CD4-positive, alpha-beta T cell (primary cell): ENCODE data around the gene SORL1-AS1.
A peak's percentile ranks its signal among the peaks of the same experiment; 100 is the strongest.

Experiments
- ATAC-seq: fragments of 200-7000 bp; cut with Tn5 transposase; one replicate; pipeline ENCODE4 v1.10.0; 2022; ENCODE audit warnings: mild to moderate bottlenecking; ENCODE audit not compliant: poor library complexity
- CTCF ChIA-PET: fragments of 350-600 bp; sonication (Branson Sonifier 250); formaldehyde crosslinking; loops from one replicate; lab custom pipeline; 2021; ENCODE audit warnings: antibody characterized with exemption, inconsistent platforms; lab: Charles Lee
- POLR2A ChIA-PET: fragments of 350-600 bp; sonication (Branson Sonifier 250); formaldehyde crosslinking; loops from one replicate; lab custom pipeline; 2021; ENCODE audit warnings: antibody characterized with exemption, inconsistent platforms; lab: Charles Lee
- DNase-seq, 14 experiments: peaks; one replicate each; pipeline ENCODE4 v3.0.0-alpha.2; 2013 to 2020; ENCODE audit warnings: mixed read lengths in 2 of 14
- H3K27ac ChIP-seq, 2 donors: one replicate each; pipeline versions ENCODE4 v1.5.1 to v1.7.0; 2013; ENCODE audit warnings: low read length in 2 of 2, low read depth in 1 of 2, mild to moderate bottlenecking in 1 of 2
- H3K27me3 ChIP-seq, 2 experiments: 1 replicate in 1 of 2; 2 replicates in 1 of 2; pipeline versions ENCODE4 v1.6.1 to v1.7.0; 2013; ENCODE audit warnings: low read length in 2 of 2, control low read depth in 1 of 2, mild to moderate bottlenecking in 1 of 2, moderate library complexity in 1 of 2; ENCODE audit not compliant: insufficient read depth in 2 of 2, control insufficient read depth in 1 of 2
- H3K36me3 ChIP-seq: one replicate; pipeline ENCODE4 v1.6.1; 2013; ENCODE audit warnings: low read length, control low read depth; ENCODE audit not compliant: insufficient read depth
- H3K4me1 ChIP-seq: one replicate; pipeline ENCODE4 v1.6.1; 2013; ENCODE audit warnings: low read length, control low read depth; ENCODE audit not compliant: insufficient read depth
- H3K4me3 ChIP-seq: one replicate; pipeline ENCODE4 v1.5.1; 2013; ENCODE audit warnings: mild to moderate bottlenecking, low read length, moderate library complexity
- H3K9me3 ChIP-seq, 2 experiments: 1 replicate in 1 of 2; 2 replicates in 1 of 2; pipeline versions ENCODE4 v1.6.1 to v1.7.0; 2013; ENCODE audit warnings: low read length in 2 of 2, mild to moderate bottlenecking in 2 of 2, control low read depth in 1 of 2, moderate library complexity in 1 of 2; ENCODE audit not compliant: control insufficient read depth in 1 of 2, insufficient read depth in 1 of 2
- H3K27ac Mint-ChIP-seq: one replicate; pipeline ENCODE4 v1.8.0; 2020; ENCODE audit warnings: mixed read lengths
- H3K27me3 Mint-ChIP-seq: one replicate; pipeline ENCODE4 v1.8.0; 2021; ENCODE audit warnings: mixed read lengths
- H3K36me3 Mint-ChIP-seq: one replicate; pipeline ENCODE4 v1.8.0; 2021; ENCODE audit warnings: low read depth, mixed read lengths
- H3K4me1 Mint-ChIP-seq: one replicate; pipeline ENCODE4 v1.8.0; 2021; ENCODE audit warnings: low read depth, mixed read lengths
- H3K4me3 Mint-ChIP-seq: one replicate; pipeline ENCODE4 v1.8.0; 2020; ENCODE audit warnings: mild to moderate bottlenecking, mixed read lengths
- H3K9me3 Mint-ChIP-seq: one replicate; pipeline ENCODE4 v1.8.0; 2020; ENCODE audit warnings: mixed read lengths
- intact Hi-C, 2 experiments: fragments of 100-400 bp; cut with DNase I in 1 of 2; cut with micrococcal nuclease in 1 of 2; formaldehyde crosslinking; loops; one replicate each; pipeline versions ENCODE4 v1.15.1 to v1.9.0; 2023 to 2025; cut with DNase I, micrococcal nuclease
- TF ChIP-seq, protein P1 (sequence below): fragments of 200-600 bp; IDR thresholded peaks from one replicate; pipeline ENCODE4 v1.8.0; 2022; ENCODE audit warnings: antibody characterized with exemption, mild to moderate bottlenecking

The SORL1-AS1 gene

DNA sequence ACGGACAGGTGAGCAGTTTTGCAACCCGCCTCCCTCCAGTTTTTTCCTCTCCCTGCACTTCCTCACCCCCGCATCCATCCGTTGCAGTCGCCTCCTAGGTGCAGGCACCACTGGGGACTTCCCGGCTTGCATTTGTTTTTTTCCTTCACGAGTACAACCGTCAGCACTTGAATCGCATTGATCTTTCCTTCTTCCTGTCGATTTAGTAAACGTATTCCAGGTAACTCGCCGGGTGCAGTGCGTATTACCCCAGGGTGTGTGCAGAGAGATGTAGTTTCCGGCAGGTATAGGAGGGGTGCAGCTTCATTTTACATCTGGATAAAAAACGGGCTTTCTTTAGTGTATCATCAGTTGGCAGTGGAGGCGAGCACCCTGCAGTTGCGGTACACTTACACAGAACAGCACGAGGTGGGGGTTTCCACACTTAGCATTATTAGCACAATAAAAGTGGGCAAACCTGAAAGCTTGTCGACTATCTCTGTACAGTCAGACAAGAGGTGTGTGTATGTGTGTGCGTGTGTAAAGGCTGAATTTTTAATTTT lies at the start of gene SORL1-AS1:
SORL1-AS1 (minus strand) TSS at position 359 of the 542 bp plus-strand sequence.
- DNase-seq (peak; percentile 38 to 90 (median 52)), ATAC-seq (peak; percentile 68)
- peak within 1 kb of the TSS; percentile 68 to 88 for H3K27ac ChIP-seq
- peak within 1 kb of the TSS; percentile 95 for H3K4me3 Mint-ChIP-seq
- peaks cover 19% of the 10 kb centered on the region for H3K36me3 ChIP-seq
- no peaks in the 10 kb centered on the region for H3K27me3 ChIP-seq
- H3K4me1 ChIP-seq, result peaks cover 80% of the 10 kb centered on the region
- peaks cover 87% of the 10 kb centered on the region for H3K4me1 Mint-ChIP-seq
- H3K9me3 ChIP-seq, result peaks cover 0 to 9% of the 10 kb centered on the region in 2 experiments
- intact Hi-C loops, result loop anchor here (1.0 to 10.0 kb wide), 9 partner anchors 16 to 142 kb away; no protein-coding TSS in a partner anchor
- H3K36me3 Mint-ChIP-seq, result peaks cover 75% of the 10 kb centered on the region
- H3K9me3 Mint-ChIP-seq, result no peaks in the 10 kb centered on the region
- ChIA-PET POLR2A (interaction anchor here (0.7 to 10.6 kb wide), 18 partner anchors 8 to 161 kb away, joined by 3 to 326 read pairs (median 7); partner anchors contain the start of gene SC5D), CTCF (interaction anchor here (0.9 to 4.8 kb wide), 8 partner anchors 8 to 128 kb away, joined by 3 to 75 read pairs (median 4); no protein-coding TSS in a partner anchor)
- TF ChIP-seq, protein P1, sequence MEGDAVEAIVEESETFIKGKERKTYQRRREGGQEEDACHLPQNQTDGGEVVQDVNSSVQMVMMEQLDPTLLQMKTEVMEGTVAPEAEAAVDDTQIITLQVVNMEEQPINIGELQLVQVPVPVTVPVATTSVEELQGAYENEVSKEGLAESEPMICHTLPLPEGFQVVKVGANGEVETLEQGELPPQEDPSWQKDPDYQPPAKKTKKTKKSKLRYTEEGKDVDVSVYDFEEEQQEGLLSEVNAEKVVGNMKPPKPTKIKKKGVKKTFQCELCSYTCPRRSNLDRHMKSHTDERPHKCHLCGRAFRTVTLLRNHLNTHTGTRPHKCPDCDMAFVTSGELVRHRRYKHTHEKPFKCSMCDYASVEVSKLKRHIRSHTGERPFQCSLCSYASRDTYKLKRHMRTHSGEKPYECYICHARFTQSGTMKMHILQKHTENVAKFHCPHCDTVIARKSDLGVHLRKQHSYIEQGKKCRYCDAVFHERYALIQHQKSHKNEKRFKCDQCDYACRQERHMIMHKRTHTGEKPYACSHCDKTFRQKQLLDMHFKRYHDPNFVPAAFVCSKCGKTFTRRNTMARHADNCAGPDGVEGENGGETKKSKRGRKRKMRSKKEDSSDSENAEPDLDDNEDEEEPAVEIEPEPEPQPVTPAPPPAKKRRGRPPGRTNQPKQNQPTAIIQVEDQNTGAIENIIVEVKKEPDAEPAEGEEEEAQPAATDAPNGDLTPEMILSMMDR, result peak; percentile 12
- peak within 1 kb of the TSS; percentile 90 for H3K4me3 ChIP-seq
- peak within 1 kb of the TSS; percentile 93 for H3K27ac Mint-ChIP-seq
- no peaks in the 10 kb centered on the region for H3K27me3 Mint-ChIP-seq

DNA sequence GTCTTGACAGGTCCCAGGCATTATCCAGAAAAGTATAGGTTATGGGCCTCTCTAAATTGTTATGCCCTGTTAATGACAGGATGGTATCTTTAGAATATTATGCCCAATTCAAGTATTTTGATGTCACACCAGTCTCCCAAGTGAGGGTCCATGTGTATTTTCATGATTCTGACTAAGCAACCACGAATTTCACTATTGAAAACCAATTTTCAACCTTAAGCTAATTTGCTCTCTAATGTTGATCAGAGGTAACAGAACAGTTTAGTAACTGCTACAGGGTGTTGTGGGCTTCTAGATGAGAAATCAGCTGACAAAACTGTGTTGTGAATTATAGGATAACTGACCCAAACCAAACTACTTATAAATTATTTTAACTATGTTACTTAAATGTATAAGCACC lies 48.0 kb upstream of the SORL1-AS1 start:
- ATAC-seq, result no peak
- intact Hi-C loops, result no loop called here
- ChIA-PET CTCF (no interaction called here), POLR2A (interaction anchor here (1.4 kb wide), 1 partner anchor 13 kb away, joined by 3 read pairs; no protein-coding TSS in a partner anchor)
- Mint-ChIP-seq H3K9me3 (peaks cover 3% of the 10 kb centered on the region), H3K4me3 (no peak overlapping the region), H3K4me1 (peaks cover 51% of the 10 kb centered on the region), H3K27ac (peak overlapping the region; percentile 62), H3K27me3 (no peaks in the 10 kb centered on the region), H3K36me3 (peaks cover 100% of the 10 kb centered on the region)
- H3K4me1 ChIP-seq, result no peaks in the 10 kb centered on the region
- H3K27ac ChIP-seq, result no peak overlapping the region
- H3K27me3 ChIP-seq, result no peaks in the 10 kb centered on the region
- peaks cover 78% of the 10 kb centered on the region for H3K36me3 ChIP-seq
- TF ChIP-seq, protein P1, result no peak
- no peak for DNase-seq
- H3K9me3 ChIP-seq, result peaks cover 0 to 2% of the 10 kb centered on the region in 2 experiments
- no peak overlapping the region for H3K4me3 ChIP-seq

DNA sequence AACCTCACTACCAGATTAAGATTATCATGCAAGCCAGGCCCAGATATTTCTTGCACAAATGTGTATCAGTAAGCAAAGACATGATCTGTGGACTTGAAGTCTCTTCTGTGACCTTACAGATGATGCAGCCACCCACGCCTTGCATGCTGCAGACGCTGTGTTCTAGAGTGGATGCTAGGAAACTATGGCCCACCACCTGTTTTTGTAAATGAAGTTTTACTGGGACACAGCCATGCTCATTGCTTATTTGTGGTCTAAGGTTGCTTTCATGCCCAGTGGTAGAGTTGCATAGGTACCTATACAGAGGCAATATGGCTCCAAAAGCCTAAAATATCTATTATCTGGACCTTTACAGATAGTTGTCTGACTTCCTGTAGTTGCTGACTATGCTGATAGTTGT lies 47.5 kb upstream of the SORL1-AS1 start:
- H3K4me3 ChIP-seq, result no peak overlapping the region
- intact Hi-C loops, result no loop called here
- no peak overlapping the region for H3K4me3 Mint-ChIP-seq
- peak overlapping the region; percentile 62 for H3K27ac Mint-ChIP-seq
- H3K4me1 ChIP-seq, result peaks cover 3% of the 10 kb centered on the region
- H3K27me3 Mint-ChIP-seq, result no peaks in the 10 kb centered on the region
- no peak for ATAC-seq
- peaks cover 78% of the 10 kb centered on the region for H3K36me3 ChIP-seq
- TF ChIP-seq, protein P1, result no peak
- no peaks in the 10 kb centered on the region for H3K9me3 ChIP-seq
- peaks cover 3% of the 10 kb centered on the region for H3K9me3 Mint-ChIP-seq
- POLR2A ChIA-PET, result interaction anchor here (1.4 kb wide), 1 partner anchor 12 kb away, joined by 3 read pairs; no protein-coding TSS in a partner anchor
- peaks cover 55% of the 10 kb centered on the region for H3K4me1 Mint-ChIP-seq
- peaks cover 100% of the 10 kb centered on the region for H3K36me3 Mint-ChIP-seq
- no peaks in the 10 kb centered on the region for H3K27me3 ChIP-seq
- DNase-seq, result no peak
- CTCF ChIA-PET, result no interaction called here
- H3K27ac ChIP-seq, result no peak overlapping the region
